IMR-90 (cell line): Measurements from ENCODE around the gene VRK2. TPM values are rescaled to one million over a fixed set of nuclear protein-coding genes. Genes with fewer than 3 reads are reported as not detected.

Experiments used
- ATAC-seq: fragments of 200-7000 bp; cut with Tn5 transposase; 2 replicates; pipeline ENCODE4 v1.9.1; 2020; ENCODE audit warnings: low read depth, mild to moderate bottlenecking, moderate library complexity
- BruUV-seq: library from RNA; stranded (reverse); fragments of 400-500 nt; replicated peaks from 2 replicates; lab custom pipeline; 2021; lab: Mats Ljungman, UMichigan
- CTCF ChIA-PET: fragments of 300-600 bp; formaldehyde crosslinking; extraction: SDS; loops from one replicate; lab custom pipeline; 2021; ENCODE audit warnings: antibody characterized with exemption; lab: Yijun Ruan, JAX
- POLR2A ChIA-PET: fragments of 300-600 bp; sonication (Branson Sonifier 250); formaldehyde crosslinking; loops from one replicate; lab custom pipeline; 2022; ENCODE audit warnings: antibody characterized with exemption; ENCODE audit not compliant: unreplicated experiment; lab: Charles Lee
- DNase-seq: peaks from one replicate; pipeline ENCODE4 v3.0.0; 2013
- H2AFZ ChIP-seq: replicated peaks from 2 replicates; pipeline ENCODE3; 2013; ENCODE audit warnings: low read length, mild to moderate bottlenecking; ENCODE audit not compliant: poor library complexity
- H2AK5ac ChIP-seq: 2 replicates; pipeline ENCODE4 v1.6.1; 2013; ENCODE audit warnings: low read depth, low read length, inconsistent platforms
- H2AK9ac ChIP-seq: replicated peaks from 2 replicates; pipeline ENCODE3; 2013; ENCODE audit warnings: mild to moderate bottlenecking, low read depth, low read length, moderate library complexity; ENCODE audit not compliant: poor library complexity
- H2BK120ac ChIP-seq: 2 replicates; pipeline ENCODE4 v1.6.1; 2013; ENCODE audit warnings: low read depth, low read length, inconsistent platforms
- H2BK15ac ChIP-seq: 3 replicates; pipeline ENCODE4 v1.6.1; 2013; ENCODE audit warnings: low read depth, low read length, inconsistent platforms
- H2BK20ac ChIP-seq: 2 replicates; pipeline ENCODE4 v1.6.1; 2013; ENCODE audit warnings: low read depth, mild to moderate bottlenecking, inconsistent platforms, low read length, moderate library complexity
- H2BK5ac ChIP-seq: 2 replicates; pipeline ENCODE4 v1.6.1; 2013; ENCODE audit warnings: mild to moderate bottlenecking, low read depth, low read length, inconsistent platforms; ENCODE audit not compliant: poor library complexity, severe bottlenecking
- H3K14ac ChIP-seq: replicated peaks from 2 replicates; pipeline ENCODE4 v1.6.1; 2013; ENCODE audit warnings: low read depth, low read length, inconsistent platforms
- H3K18ac ChIP-seq: 2 replicates; pipeline ENCODE4 v1.6.1; 2013; ENCODE audit warnings: low read depth, low read length, control low read depth
- H3K23ac ChIP-seq: 2 replicates; pipeline ENCODE4 v1.6.1; 2013; ENCODE audit warnings: low read depth, low read length, inconsistent platforms
- H3K27ac ChIP-seq: 2 replicates; pipeline ENCODE4 v1.5.1; 2013; ENCODE audit warnings: mild to moderate bottlenecking, control low read depth, low read length; ENCODE audit not compliant: insufficient read depth
- H3K27me3 ChIP-seq: 2 replicates; pipeline ENCODE4 v1.6.1; 2013; ENCODE audit warnings: low read length; ENCODE audit not compliant: control insufficient read depth, insufficient read depth
- H3K36me3 ChIP-seq: 2 replicates; pipeline ENCODE4 v1.6.1; 2013; ENCODE audit warnings: low read length, mixed read lengths; ENCODE audit not compliant: control insufficient read depth, insufficient read depth
- H3K4ac ChIP-seq: 2 replicates; pipeline ENCODE4 v1.6.1; 2013; ENCODE audit warnings: low read depth, low read length, inconsistent platforms
- H3K4me1 ChIP-seq: 2 replicates; pipeline ENCODE4 v1.6.1; 2013; ENCODE audit warnings: low read length, mixed read lengths; ENCODE audit not compliant: control insufficient read depth, insufficient read depth
- H3K4me2 ChIP-seq: 2 replicates; pipeline ENCODE4 v1.6.1; 2013; ENCODE audit warnings: low read depth, mild to moderate bottlenecking, control low read depth, low read length, moderate library complexity
- H3K4me3 ChIP-seq: 2 replicates; pipeline ENCODE4 v1.5.1; 2013; ENCODE audit warnings: low read depth, mild to moderate bottlenecking, control low read depth, low read length, moderate library complexity; ENCODE audit not compliant: insufficient read depth
- H3K56ac ChIP-seq: 2 replicates; pipeline ENCODE4 v1.6.1; 2013; ENCODE audit warnings: low read length, inconsistent platforms; ENCODE audit not compliant: insufficient read depth; ENCODE audit errors: extremely low read depth
- H3K79me1 ChIP-seq, 2 experiments: 2 replicates each; pipeline ENCODE4 v1.6.1; 2013; ENCODE audit warnings: low read length in 2 of 2, inconsistent platforms in 1 of 2, low read depth in 1 of 2
- H3K9ac ChIP-seq: 2 replicates; pipeline ENCODE4 v1.6.1; 2013; ENCODE audit warnings: low read depth, low read length, control low read depth
- H3K9me1 ChIP-seq: 2 replicates; pipeline ENCODE4 v1.6.1; 2013; ENCODE audit warnings: low read length, inconsistent platforms; ENCODE audit not compliant: insufficient read depth
- H3K9me3 ChIP-seq: 2 replicates; pipeline ENCODE4 v1.6.1; 2013; ENCODE audit warnings: low read length; ENCODE audit not compliant: control insufficient read depth, insufficient read depth
- H4K20me1 ChIP-seq: 2 replicates; pipeline ENCODE4 v1.6.1; 2013; ENCODE audit warnings: low read length, inconsistent platforms; ENCODE audit not compliant: insufficient read depth
- H4K5ac ChIP-seq: 2 replicates; pipeline ENCODE4 v1.6.1; 2013; ENCODE audit warnings: mild to moderate bottlenecking, low read depth, low read length, control low read depth
- H4K8ac ChIP-seq, 2 experiments: 2 replicates each; pipeline ENCODE4 v1.6.1; 2013; ENCODE audit warnings: low read depth in 2 of 2, low read length in 2 of 2, control low read depth in 1 of 2, inconsistent platforms in 1 of 2
- H4K91ac ChIP-seq: 2 replicates; pipeline ENCODE4 v1.6.1; 2013; ENCODE audit warnings: low read depth, low read length, inconsistent platforms; ENCODE audit not compliant: insufficient read depth
- MXI1 ChIP-seq: IDR thresholded peaks from 2 replicates; pipeline ENCODE4 v1.6.1; 2012; ENCODE audit warnings: low read depth, mild to moderate bottlenecking, low read length, moderate library complexity, borderline replicate concordance
- SMC3 ChIP-seq: fragments of 150-350 bp; IDR thresholded peaks from 2 replicates; pipeline ENCODE4 v1.6.1; 2016; ENCODE audit warnings: low read depth, mild to moderate bottlenecking, antibody characterized with exemption, low read length, moderate library complexity
- WGBS, 2 experiments: methylation state at CpG; one replicate each; pipeline versions ENCODE4 v1.1.5 to v1.1.7; 2013; ENCODE audit warnings: missing lambda C conversion rate in 2 of 2; ENCODE audit not compliant: insufficient read length in 1 of 2; ENCODE audit errors: extremely low coverage in 2 of 2; 5-methylcytosine and 5-hydroxymethylcytosine counted together
- dilution Hi-C: fragments of 300-500 bp; cut with HindIII; formaldehyde crosslinking; loops from one replicate; pipeline ENCODE4 v1.14.3; 2018; ENCODE audit warnings: low sequenced_read_pairs; ENCODE audit not compliant: unreplicated experiment
- in situ Hi-C: fragments of 300-500 bp; cut with MboI; formaldehyde crosslinking; loops from 3 replicates; pipeline ENCODE4 v1.14.3; 2019; ENCODE audit warnings: low sequenced_read_pairs, inconsistent platforms, mixed read lengths
- intact Hi-C: fragments of 100-400 bp; cut with micrococcal nuclease; formaldehyde crosslinking; loops from 2 replicates; pipeline ENCODE4 v1.10.0; 2022
- polyA plus RNA-seq, 3 experiments: library from polyadenylated mRNA; depleted of rRNA; stranded (reverse); fragments of >200 nt; gene quantifications; 2 replicates each; pipeline ENCODE4 v1.2.3, GENCODE V29; 2012; ENCODE audit warnings: low replicate concordance in 1 of 3
- total RNA-seq: library from RNA; depleted of rRNA; stranded (reverse); fragments of >200 nt; gene quantifications from 2 replicates; pipeline ENCODE4 v1.2.3, GENCODE V29; 2012

VRK2 gene
- total and polyA plus RNA-seq, 2 of the 4 experiments (the other 2 are of a cell fraction): 12.2 to 22.8 TPM

DNA sequence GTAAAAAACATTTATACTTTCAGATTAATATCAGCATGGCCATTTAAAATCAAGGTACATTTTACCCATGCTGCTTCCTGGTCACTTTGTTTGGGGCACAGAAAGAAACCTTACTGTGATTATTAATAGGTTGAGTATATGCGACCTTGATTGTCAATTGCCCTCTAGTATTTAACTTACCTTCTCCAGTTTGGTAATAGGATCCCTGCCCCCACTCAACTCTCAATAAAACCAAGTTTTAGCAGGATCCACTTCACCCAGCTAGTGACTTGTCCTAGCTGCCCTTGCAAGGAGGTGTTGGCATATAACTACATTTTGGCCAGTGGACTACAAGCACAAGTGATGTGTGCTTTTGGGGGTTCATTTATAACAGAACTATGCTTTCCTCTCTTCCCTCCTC, 160.2 kb downstream of the VRK2 start:
- DNase-seq (no peak), ATAC-seq (no peak)
- Histone ChIP-seq H3K27ac (no peak overlapping the region), H4K8ac (no peak overlapping the region), H3K9ac (no peak overlapping the region), H2BK5ac (no peak overlapping the region), H3K27me3 (no peaks in the 10 kb centered on the region), H3K56ac (no peak overlapping the region), H3K4me1 (no peaks in the 10 kb centered on the region), H4K20me1 (no peaks in the 10 kb centered on the region), H3K14ac (no peak overlapping the region), H4K5ac (no peak overlapping the region), H2AK5ac (no peak overlapping the region), H3K79me1 (no peaks in the 10 kb centered on the region), H2BK20ac (no peak overlapping the region), H3K9me1 (no peaks in the 10 kb centered on the region), H3K4me2 (no peak overlapping the region), H3K23ac (no peak overlapping the region), H4K91ac (no peak overlapping the region), H2BK120ac (no peak overlapping the region), H3K36me3 (peaks cover 5% of the 10 kb centered on the region; the same call in 1 of the 2 replicates), H2AFZ (no peak overlapping the region), H2AK9ac (no peak overlapping the region), H3K4ac (no peak overlapping the region), H2BK15ac (no peak overlapping the region), H3K4me3 (no peak overlapping the region), H3K18ac (no peak overlapping the region), H3K9me3 (peaks cover 3% of the 10 kb centered on the region; the same call in 1 of the 2 replicates)
- intact Hi-C loops: no loop called here
- no CpG with 5 or more reads among the region's 1 CpG for WGBS, 2 experiments
- no TSS peak for BruUV-seq
- dilution Hi-C loops: no loop called here
- TF ChIP-seq MXI1 (no peak), SMC3 (no peak)
- ChIA-PET POLR2A (no interaction called here), CTCF (interaction anchor here (0.6 kb wide), 1 partner anchor 55 kb away, joined by 3 read pairs; no protein-coding TSS in a partner anchor)
- in situ Hi-C loops: no loop called here
